WTC11 (cell line): ENCODE results near the gene EXOSC7. TPM values are rescaled to one million over a fixed set of nuclear protein-coding genes. Genes with fewer than 3 reads are reported as not detected.

Source experiments
- ATAC-seq: fragments of 200-7000 bp; cut with Tn5 transposase; 2 replicates; pipeline ENCODE4 v1.10.0; 2021; ENCODE audit warnings: mild to moderate bottlenecking, moderate library complexity
- CTCF ChIA-PET: fragments of 300-600 bp; sonication (Branson Sonifier 250); formaldehyde crosslinking; loops from one replicate; lab custom pipeline; 2021; ENCODE audit warnings: antibody characterized with exemption; lab: Charles Lee
- POLR2A ChIA-PET: fragments of 350-600 bp; sonication (Branson Sonifier 250); formaldehyde crosslinking; loops from one replicate; lab custom pipeline; 2021; ENCODE audit warnings: antibody characterized with exemption; lab: Charles Lee
- DNase-seq: peaks from one replicate; pipeline ENCODE4 v3.0.0; 2021; ENCODE audit warnings: low spot score
- H3K27ac Mint-ChIP-seq: 2 replicates; pipeline ENCODE4 v1.8.0; 2021; ENCODE audit warnings: mixed read lengths
- H3K27me3 Mint-ChIP-seq: 2 replicates; pipeline ENCODE4 v1.8.0; 2021; ENCODE audit warnings: low read depth, mild to moderate bottlenecking, moderate library complexity, mixed read lengths
- H3K36me3 Mint-ChIP-seq: 2 replicates; pipeline ENCODE4 v1.8.0; 2021; ENCODE audit warnings: mixed read lengths
- H3K4me1 Mint-ChIP-seq: 2 replicates; pipeline ENCODE4 v1.8.0; 2022; ENCODE audit warnings: mixed read lengths
- H3K4me3 Mint-ChIP-seq: 2 replicates; pipeline ENCODE4 v1.8.0; 2021; ENCODE audit warnings: mild to moderate bottlenecking, moderate library complexity, mixed read lengths
- H3K9me3 Mint-ChIP-seq: 2 replicates; pipeline ENCODE4 v1.8.0; 2021; ENCODE audit warnings: mixed read lengths
- ATF6 ChIP-seq: sonication (generic); formaldehyde crosslinking; IDR thresholded peaks from 2 replicates; pipeline ENCODE4 v1.8.1; 2023; ENCODE audit warnings: mild to moderate bottlenecking, missing genetic modification reagents
- CREM ChIP-seq: sonication (generic); formaldehyde crosslinking; IDR thresholded peaks from 2 replicates; pipeline ENCODE4 v1.8.1; 2022; ENCODE audit warnings: mild to moderate bottlenecking, missing genetic modification reagents, moderate library complexity
- CTCF ChIP-seq: fragments of 200-600 bp; IDR thresholded peaks from 2 replicates; pipeline ENCODE4 v1.8.0; 2022; ENCODE audit warnings: antibody characterized with exemption
- EMX1 ChIP-seq: fragments of 250-450 bp; sonication (Bioruptor Pico); IDR thresholded peaks from 2 replicates; pipeline ENCODE4 v1.8.0; 2021; ENCODE audit warnings: mild to moderate bottlenecking
- FOXP1 ChIP-seq: sonication (generic); formaldehyde crosslinking; IDR thresholded peaks from 2 replicates; pipeline ENCODE4 v1.8.0; 2022; ENCODE audit warnings: missing genetic modification reagents, mild to moderate bottlenecking, moderate library complexity, borderline replicate concordance
- GRHL2 ChIP-seq: fragments of 250-450 bp; sonication (Bioruptor Pico); IDR thresholded peaks from 2 replicates; pipeline ENCODE4 v1.8.0; 2022; ENCODE audit warnings: mild to moderate bottlenecking, moderate library complexity; ENCODE audit not compliant: insufficient replicate concordance, severe bottlenecking
- IRF1 ChIP-seq: sonication (generic); formaldehyde crosslinking; IDR thresholded peaks from 2 replicates; pipeline ENCODE4 v1.8.0; 2023; ENCODE audit warnings: missing genetic modification reagents
- IRF2 ChIP-seq: sonication (generic); formaldehyde crosslinking; IDR thresholded peaks from 2 replicates; pipeline ENCODE4 v1.8.0; 2022; ENCODE audit warnings: low read depth, missing genetic modification reagents, borderline replicate concordance
- NR1H2 ChIP-seq: sonication (generic); formaldehyde crosslinking; IDR thresholded peaks from 2 replicates; pipeline ENCODE4 v1.9.0; 2021; ENCODE audit warnings: mild to moderate bottlenecking, moderate library complexity, missing genetic modification reagents
- OVOL2 ChIP-seq: fragments of 250-450 bp; sonication (Bioruptor Pico); IDR thresholded peaks from 2 replicates; pipeline ENCODE4 v1.9.0; 2021; ENCODE audit warnings: mild to moderate bottlenecking, borderline replicate concordance
- PRRX2 ChIP-seq: fragments of 250-450 bp; sonication (Bioruptor Pico); IDR thresholded peaks from 2 replicates; pipeline ENCODE4 v1.8.0; 2021; ENCODE audit warnings: mild to moderate bottlenecking
- STAT6 ChIP-seq: sonication (generic); formaldehyde crosslinking; conservative IDR thresholded peaks from 2 replicates; pipeline ENCODE4 v1.8.1; 2023; ENCODE audit warnings: mild to moderate bottlenecking, low read depth, missing genetic modification reagents, moderate library complexity
- TCF7 ChIP-seq: sonication (generic); formaldehyde crosslinking; IDR thresholded peaks from 2 replicates; pipeline ENCODE4 v1.8.0; 2022; ENCODE audit warnings: mild to moderate bottlenecking, low read depth, missing genetic modification reagents, moderate library complexity
- TEAD1 ChIP-seq: sonication (generic); formaldehyde crosslinking; IDR thresholded peaks from 2 replicates; pipeline ENCODE4 v1.8.0; 2022; ENCODE audit warnings: mild to moderate bottlenecking, missing genetic modification reagents
- USF2 ChIP-seq: sonication (generic); formaldehyde crosslinking; IDR thresholded peaks from 2 replicates; pipeline ENCODE4 v1.8.1; 2023; ENCODE audit warnings: mild to moderate bottlenecking, missing genetic modification reagents, moderate library complexity
- ZBTB43 ChIP-seq: sonication (generic); formaldehyde crosslinking; IDR thresholded peaks from 2 replicates; pipeline ENCODE4 v1.8.1; 2023; ENCODE audit warnings: mild to moderate bottlenecking, missing genetic modification reagents
- ZMAT4 ChIP-seq: fragments of 250-450 bp; sonication (Bioruptor Pico); IDR thresholded peaks from 2 replicates; pipeline ENCODE4 v1.9.0; 2021; ENCODE audit warnings: mild to moderate bottlenecking
- ZNF121 ChIP-seq: sonication (generic); formaldehyde crosslinking; IDR thresholded peaks from 2 replicates; pipeline ENCODE4 v1.8.0; 2023; ENCODE audit warnings: missing genetic modification reagents
- ZNF138 ChIP-seq: sonication (generic); formaldehyde crosslinking; conservative IDR thresholded peaks from 2 replicates; pipeline ENCODE4 v1.8.1; 2022; ENCODE audit warnings: mild to moderate bottlenecking, moderate library complexity, missing genetic modification reagents
- ZNF423 ChIP-seq: fragments of 250-450 bp; sonication (Bioruptor Pico); IDR thresholded peaks from 2 replicates; pipeline ENCODE4 v2.1.2; 2022; ENCODE audit warnings: mild to moderate bottlenecking, moderate library complexity
- ZNF671 ChIP-seq: fragments of 250-450 bp; sonication (Bioruptor Pico); IDR thresholded peaks from 2 replicates; pipeline ENCODE4 v1.8.0; 2021; ENCODE audit warnings: mild to moderate bottlenecking
- ZSCAN18 ChIP-seq: fragments of 250-450 bp; sonication (Bioruptor Pico); IDR thresholded peaks from 2 replicates; pipeline ENCODE4 v2.1.2; 2022; ENCODE audit warnings: mild to moderate bottlenecking, moderate library complexity
- total RNA-seq: library from RNA; stranded (reverse); gene quantifications from 3 replicates; pipeline ENCODE4 v1.2.3, GENCODE V29; 2021

The EXOSC7 gene
- total RNA-seq, 1 experiment from 2014 or later, result 85.7 TPM

GRCh38 chr3:45026038-45026437 is 50.0 kb downstream of the EXOSC7 start, which contains the start of gene CLEC3B:
Gene CLEC3B (plus strand): TSS chr3:45026303. CDS start chr3:45026363, 60 bp downstream.
- TF ChIP-seq CTCF (no peak), GRHL2 (CRISPR knock-in tag) (no peak), ZNF671 (no peak), ATF6 (no peak)
- Mint-ChIP-seq H3K27me3 (peaks cover 18% of the 10 kb centered on the region), H3K9me3 (no peaks in the 10 kb centered on the region), H3K36me3 (no peaks in the 10 kb centered on the region), H3K27ac (no peak within 1 kb of the TSS), H3K4me3 (no peak within 1 kb of the TSS), H3K4me1 (no peaks in the 10 kb centered on the region)
- ATAC-seq (no peak), DNase-seq (no peak)
- CTCF ChIA-PET, result no interaction called here
- POLR2A ChIA-PET, result no interaction called here

- Mint-ChIP-seq H3K4me3 (no peak overlapping the region), H3K9me3 (no peaks in the 10 kb centered on the region), H3K4me1 (no peaks in the 10 kb centered on the region), H3K36me3 (no peaks in the 10 kb centered on the region), H3K27me3 (peaks cover 22% of the 10 kb centered on the region), H3K27ac (no peak overlapping the region)
- POLR2A ChIA-PET, result no interaction called here
- TF ChIP-seq ZBTB43 (CRISPR knock-in tag) (no peak), TCF7 (CRISPR knock-in tag) (no peak), ZMAT4 (CRISPR knock-in tag) (no peak), OVOL2 (CRISPR knock-in tag) (no peak), EMX1 (CRISPR knock-in tag) (no peak), USF2 (CRISPR knock-in tag) (no peak), ZNF138 (CRISPR knock-in tag) (no peak), ZNF423 (no peak), ZNF121 (CRISPR knock-in tag) (no peak), TEAD1 (no peak), PRRX2 (CRISPR knock-in tag) (no peak), STAT6 (CRISPR knock-in tag) (no peak), IRF1 (CRISPR knock-in tag) (no peak), NR1H2 (CRISPR knock-in tag) (no peak), FOXP1 (CRISPR knock-in tag) (no peak), CREM (CRISPR knock-in tag) (no peak), ATF6 (no peak), ZSCAN18 (CRISPR knock-in tag) (no peak), IRF2 (CRISPR knock-in tag) (no peak), ZNF671 (no peak)
- CTCF ChIA-PET, result no interaction called here
- ATAC-seq (0 out of 2 replicates have a peak, but pooled peaks have one; percentile 21), DNase-seq (no peak)
These were observed 50.9 kb downstream of the EXOSC7 start for GRCh38 chr3:45026957-45027356.
